HK-2 (cell line): ENCODE results near the gene SUSD1.

Source experiments
- DNase-seq: peaks from one replicate; pipeline ENCODE4 v3.0.0-alpha.2; 2018; ENCODE audit not compliant: unreplicated experiment

Gene SUSD1

DNA sequence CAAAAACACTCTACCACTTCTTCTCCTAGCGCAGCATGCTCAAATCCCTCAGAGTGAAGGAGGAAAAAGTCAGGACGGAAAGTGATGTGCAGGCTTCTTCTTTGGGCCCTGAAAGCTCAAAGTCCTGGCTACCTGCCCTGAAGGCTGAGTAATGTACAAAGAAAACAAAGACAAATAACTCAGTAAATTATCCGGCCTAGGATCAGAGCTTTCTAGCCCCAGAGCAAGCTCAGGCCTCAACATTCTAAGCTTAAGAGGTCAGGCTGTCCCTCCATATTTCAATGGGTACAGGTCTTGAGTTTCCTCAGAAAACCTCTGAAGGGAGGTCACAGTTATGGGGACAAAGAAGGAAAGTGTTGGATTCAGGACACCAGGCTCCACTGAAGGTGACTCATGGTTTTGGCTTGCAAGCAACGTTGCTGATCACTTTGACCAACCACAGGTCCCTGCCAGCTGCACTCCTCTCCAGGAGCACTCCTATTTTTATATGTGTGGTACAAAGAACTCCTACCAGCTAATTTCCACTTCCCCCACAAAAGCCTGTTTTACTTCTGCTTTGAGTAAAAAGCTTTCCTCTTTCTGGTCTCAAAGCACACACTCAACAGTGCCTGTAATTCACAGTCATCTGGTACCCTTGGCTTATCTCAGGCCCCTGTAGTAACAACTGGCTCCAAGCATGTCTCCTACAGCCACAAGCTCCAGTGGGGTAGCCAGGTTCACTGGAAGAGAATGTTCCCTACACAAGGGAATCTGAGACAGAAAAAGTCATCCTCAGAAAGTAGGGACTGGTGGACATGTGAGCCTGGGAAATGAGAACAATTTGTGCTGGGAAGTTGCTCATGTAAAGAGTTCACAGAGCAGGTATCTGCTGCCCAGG is 162.8 kb downstream of the SUSD1 start:
- peak; percentile 83 for DNase-seq

DNA sequence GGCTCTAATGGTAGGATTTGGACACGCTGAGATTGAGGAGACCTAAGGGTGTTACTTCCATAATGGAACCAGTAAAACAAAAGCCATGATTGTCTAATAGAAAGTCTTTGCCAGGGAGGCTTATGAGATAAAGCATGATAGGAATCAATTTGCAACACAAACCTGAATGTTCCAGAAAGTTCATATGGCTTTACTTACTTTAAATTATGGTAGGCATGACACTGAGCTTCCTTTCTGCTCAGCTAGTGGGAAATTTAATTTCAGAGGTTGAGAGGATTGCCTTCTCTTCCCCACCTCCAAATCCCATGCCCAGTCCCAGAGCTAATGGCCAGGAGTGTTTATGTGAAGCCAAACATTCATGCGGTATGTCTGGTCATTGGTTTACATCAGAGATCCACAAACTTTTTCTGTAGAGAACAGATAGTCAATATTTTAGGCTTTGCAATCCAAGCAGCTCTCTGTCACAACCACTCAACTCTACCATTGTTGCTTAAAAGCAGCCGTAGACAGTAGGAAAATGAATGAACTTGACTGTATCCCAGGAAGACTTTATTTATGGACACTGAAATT is 164.0 kb downstream of the SUSD1 start:
- DNase-seq = no peak

DNA sequence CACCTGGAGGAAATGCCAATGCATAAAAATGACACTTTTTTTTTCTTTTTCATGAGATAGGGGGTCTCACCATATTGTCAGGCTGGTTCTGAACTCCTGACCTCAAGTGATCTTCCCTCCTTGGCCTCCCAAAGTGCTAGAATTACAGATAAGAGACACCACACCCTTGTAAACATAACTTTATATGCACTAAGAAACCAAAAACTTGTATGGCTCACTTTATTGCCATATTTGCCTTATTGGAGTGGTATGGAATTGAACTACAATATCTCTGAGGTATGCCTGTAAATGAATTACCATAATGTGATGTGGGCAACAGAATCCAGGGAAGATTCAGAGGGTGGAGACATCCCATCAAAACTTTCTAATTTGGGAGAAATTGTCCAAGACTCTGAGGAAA is 164.6 kb downstream of the SUSD1 start:
- DNase-seq = no peak

DNA sequence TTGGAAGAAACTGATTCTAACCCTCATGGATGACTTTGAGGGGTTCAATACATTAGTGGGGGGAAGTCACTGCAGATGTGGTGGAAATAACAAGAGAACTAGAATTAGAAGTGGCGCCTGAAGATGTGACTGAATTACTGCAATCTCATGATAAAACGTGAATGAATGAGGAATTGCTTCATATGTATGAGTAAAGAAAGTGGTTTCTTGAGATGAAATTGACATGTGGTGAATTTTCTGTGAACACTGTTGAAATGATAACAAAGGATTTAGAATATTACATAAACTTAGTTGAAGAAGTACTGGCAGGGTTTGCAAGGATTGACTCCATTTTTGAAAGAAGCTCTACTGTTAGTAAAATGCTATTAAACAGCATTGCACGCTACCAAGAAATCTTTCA is 165.4 kb downstream of the SUSD1 start:
- no peak for DNase-seq

DNA sequence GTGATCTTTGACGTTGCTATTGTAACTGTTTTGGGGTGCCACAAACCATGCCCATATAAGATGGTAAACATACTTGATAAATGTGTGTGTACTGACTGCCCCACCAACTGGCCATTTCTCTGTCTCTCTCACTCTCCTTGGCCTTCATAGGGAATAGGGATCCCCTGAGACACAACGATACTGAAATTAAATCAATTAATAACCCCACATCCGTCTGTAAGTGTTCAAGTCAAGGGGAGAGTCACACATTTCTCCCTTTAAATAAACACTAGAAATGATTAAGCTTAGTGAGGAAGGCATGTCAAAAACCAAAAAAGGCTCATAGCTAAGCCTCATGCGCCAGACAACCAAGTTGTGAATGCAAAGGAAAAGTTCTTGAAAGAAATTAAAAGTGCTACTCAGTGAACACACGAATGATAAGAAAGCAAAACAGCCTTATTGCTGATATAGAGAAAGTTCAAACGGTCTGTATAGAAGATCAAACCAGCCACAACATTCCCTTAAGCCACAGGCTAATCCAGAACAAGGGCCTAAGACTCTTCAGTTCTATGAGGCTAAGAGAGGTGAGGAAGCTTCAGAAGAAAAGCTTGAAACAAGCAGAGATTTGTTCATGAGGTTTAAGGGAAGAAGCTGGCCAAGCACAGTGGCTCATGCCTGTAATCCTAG is 167.4 kb downstream of the SUSD1 start:
- DNase-seq = no peak

DNA sequence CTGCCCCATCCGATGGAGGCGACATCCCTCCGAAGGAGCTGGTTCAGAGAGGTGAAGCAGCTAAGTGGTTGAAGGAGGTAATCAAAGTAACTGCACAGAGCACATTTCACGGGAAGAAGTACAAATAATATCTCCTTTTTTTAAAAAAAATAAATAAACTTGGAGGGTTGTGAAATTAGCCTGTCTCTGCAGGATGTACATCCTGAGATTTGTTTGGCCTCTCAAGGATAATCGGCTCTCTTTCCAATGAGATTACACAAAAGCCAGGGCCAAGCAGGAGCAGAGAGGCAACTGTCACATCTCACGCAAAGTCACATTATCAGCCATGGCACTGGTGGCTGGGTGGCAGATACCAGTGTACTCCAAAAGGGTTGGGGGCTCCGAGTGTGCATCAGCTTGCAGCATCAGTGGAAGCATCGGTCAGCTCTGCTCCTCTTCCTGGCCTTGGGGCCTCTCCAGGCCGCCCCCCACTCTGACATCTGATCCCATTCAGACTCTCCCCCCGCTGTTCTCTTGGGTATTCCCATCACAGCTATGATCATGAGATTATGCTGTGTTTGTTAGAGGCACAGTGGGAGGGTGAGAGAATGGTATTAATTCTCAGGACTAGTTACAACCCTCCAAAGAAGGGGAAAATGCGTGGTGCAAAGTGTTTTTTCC is 168.6 kb downstream of the SUSD1 start:
- DNase-seq = no peak

DNA sequence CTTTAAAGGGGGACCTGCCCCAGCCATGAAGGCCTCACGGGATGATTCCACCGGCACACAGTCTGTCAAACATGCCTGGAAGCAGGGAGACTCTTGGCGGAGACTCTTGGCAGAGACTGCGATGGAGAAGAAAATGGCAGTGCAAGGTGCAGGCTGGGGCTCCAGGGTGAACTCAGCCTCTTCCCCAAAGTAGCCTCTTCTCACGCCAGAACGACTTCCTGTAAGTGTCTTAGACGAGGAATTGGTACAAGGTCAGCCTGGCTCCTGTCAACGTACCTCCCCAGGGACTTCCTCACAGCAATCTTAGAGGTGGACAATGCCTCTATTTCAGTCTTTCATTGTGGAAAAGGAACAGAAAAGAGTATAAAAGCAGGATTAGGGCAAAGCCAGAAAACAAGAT is 169.2 kb downstream of the SUSD1 start:
- DNase-seq = no peak

DNA sequence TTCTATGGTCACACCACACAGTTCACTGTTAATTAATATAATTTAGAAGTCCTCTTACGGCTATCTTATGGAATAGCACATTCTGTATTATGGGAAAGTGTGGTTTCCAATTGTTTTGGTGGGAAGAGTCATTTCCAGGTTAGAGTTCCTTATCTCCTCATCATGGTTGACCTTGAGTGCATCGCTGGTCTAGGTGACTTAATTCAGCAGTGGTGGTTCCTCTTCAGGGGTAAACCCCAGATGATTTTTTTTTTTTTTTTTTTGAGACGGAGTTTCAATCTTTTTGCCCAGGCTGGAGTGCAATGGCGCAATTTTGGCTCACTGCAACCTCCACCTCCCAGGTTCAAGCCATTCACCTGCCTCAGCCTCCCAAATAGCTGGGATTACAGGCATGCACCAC is 171.6 kb downstream of the SUSD1 start:
- DNase-seq = no peak

DNA sequence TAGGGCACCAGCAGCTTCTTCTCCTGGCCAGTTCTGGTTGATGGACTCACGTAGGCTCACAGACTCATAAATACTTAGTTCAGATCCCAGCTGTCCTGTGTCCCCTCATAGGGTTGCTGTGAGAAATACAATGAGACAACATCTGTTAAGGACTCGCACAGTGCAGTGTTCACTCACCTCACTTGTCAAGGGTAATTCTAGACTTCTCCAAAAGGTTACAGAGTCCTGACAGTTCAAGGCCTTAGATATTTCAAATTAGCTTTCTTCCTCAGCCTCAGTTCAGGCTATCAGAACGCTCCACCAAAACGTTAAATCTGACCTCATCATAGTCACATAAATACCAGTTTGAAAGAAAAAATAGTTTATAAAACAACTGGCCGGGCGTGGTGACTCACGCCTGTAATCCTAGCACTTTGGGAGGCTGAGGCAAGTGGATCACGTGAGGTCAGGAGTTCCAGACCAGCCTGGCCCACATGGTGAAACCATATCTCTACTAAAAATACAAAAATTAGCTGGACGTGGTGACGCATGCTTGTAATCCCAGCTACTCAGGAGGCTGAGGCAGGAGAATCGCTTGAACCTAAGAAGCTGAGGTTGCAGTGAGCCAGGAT is 172.1 kb downstream of the SUSD1 start:
- DNase-seq = no peak

DNA sequence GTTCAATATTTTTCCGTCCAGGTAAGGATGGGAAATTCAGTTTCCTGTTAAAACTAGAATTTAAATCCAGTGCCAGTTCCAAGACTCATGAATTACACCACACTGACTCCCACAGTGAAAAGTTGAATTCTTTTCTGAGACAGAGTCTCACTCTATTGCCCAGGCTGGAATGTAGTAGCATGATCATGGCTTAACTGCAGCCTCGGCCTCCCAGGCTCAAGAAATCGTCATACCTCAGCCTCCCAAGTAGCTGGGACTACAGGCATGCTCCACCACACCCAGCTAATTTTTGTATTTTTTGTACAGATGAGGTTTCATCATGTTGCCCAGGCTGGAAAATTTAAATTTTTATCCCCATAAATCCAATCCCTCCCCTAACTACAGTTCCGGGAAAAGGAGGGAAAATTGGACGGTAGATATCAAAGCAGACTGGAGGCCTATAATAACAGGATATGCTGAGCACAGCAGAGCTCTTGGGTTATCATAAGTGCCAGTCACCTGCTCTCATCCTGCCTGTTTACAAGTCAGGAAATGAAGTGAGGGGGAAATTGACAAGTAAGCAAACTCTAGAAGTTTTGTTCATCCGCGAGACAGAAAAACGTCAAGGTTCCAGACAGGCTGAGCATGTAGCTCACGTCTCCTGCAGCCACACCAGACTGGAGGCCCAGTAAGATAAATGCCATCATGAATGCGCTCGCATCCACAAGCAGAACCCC is 172.8 kb downstream of the SUSD1 start:
- no peak for DNase-seq

DNA sequence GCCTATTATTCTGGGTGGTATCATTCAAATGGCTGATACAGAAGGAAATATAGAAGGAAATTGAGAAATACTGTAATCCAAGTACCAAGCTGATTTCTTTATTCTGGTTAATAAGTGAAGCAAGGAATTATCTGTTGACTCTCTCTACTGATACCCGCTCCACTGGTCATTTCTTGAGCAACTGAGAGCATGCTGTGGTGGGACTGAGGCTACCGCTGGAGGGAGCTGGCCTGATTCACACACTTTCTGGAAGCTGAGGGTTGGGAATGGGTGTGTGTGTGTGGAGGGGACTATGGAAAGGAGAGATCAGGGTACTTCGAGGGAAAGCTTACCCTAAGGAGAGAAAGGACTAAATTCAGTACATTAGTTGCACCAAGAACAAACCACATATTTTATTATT is 174.4 kb downstream of the SUSD1 start:
- DNase-seq = no peak

DNA sequence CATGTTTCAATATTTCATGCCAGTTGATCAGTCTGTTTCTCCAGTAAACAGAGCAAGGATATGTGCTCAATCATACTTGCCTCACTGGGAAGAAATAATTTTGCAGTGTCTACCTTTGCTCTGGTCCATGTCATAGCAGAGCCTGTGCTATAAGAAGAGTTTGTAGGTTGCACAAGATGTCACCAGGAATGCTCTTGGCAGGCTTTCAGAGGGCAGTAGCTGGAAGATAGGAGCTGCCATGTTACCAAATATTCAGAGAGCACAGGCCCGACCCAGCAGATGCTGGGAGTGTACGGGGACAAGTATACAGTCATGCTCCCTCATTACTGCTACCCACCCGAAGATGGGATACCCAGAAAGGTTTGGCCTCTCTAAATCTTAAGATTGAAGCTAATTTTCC is 175.8 kb downstream of the SUSD1 start:
- no peak for DNase-seq

DNA sequence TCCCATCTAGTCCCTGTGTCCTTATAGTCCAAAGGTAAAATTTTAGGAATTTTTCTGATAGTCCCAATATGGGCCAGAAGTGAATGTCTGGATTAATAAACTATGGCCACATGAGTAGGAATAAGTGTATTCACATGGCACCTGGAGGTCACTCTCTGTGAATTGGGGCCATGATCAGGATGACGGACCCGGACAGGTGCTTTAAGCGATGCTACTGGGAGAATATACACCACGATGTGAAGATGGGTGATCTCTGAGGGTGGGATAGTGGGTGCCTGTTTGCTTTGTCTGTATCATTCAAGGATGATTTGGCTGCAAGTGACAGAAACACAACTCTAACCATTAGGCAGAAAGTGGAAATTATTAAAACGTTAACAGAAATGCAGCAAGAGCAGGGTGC is 177.3 kb downstream of the SUSD1 start:
- DNase-seq = no peak

DNA sequence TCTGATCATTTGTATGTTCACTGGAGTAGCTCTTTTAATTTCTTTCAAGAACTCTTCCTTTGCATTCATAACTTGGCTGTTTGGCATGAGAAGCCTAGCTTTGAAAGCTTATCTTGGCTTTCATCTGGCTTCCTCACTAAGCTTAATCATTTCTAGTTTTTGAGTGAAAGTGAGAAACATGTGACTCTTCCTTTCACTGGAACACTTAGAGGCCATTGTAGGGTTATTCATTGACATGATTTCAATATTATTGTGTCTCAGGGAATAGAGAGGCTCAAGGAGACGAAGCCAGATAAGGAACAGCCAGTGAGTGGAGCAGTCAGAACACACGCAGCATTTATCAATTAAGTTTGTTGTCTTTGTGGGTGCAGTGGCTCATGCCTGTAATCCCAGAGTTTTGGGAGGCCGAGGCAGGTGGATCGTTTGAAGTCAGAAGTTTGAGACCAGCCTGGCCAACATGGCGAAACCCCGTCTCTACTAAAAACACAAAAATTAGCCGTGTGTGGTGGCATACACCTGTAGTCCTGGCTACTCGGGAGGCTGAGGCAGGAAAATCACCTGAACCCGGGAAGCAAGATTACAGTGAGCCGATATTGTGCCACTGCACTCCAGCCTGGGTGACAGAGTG is 180.2 kb downstream of the SUSD1 start:
- no peak for DNase-seq

DNA sequence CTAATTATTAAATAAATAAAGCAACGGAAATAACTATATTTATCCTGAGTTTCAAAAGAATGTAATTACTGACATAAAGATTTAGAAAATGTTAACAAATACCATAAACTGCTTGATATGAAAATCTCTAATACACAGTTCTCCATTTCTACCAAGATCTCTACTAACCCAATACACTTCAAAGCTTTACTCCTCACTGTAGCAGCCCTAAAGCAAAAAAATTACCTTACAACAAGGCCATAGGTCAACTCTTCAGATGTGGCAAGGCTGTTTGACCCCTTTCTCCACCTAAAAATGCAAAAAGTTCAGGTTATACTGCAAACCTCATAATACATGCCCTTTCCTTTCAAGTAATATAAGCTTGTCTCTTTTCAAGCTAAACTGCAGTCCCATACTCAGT is 181.8 kb downstream of the SUSD1 start:
- no peak for DNase-seq

DNA sequence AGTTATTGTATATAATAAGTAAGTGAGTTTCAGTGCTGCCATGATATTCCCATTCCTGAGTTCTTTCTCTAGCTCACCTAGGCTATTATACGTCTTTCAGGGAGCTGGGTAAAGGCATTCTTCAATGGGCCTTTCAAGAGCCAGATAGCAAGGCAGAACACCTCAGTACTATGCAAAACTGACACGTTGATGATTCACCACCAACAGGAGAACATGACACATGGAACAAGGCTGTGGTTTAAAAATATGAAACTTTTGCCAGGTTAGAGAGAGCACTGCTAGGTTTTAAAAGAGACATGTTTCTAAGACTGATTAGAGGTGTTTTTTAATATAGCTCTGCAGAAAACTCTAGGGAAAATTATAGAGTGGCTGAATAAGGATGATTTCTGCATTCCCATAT is 182.6 kb downstream of the SUSD1 start:
- DNase-seq = no peak

DNA sequence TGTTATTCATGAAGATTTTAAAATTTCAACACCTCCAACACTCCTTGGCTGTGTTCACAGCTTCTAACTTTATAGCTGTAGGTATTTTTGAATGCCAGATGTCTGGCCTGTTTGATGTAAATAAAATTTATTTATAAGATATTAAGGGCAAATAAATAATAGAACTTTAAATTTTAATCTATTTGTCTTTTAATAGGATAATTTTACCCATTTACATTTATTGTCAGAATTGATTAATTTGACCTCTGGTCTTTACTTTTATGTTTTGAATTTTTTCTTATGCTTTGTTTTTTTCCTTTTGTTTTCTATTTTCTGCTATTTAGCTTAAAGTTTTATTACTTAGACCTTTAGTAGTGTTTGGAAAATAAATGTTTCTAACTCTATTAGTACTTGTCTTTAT is 183.9 kb downstream of the SUSD1 start:
- DNase-seq = no peak
